GM21447 (cell line): ENCODE measurements around the gene ZER1.
"Not testable (repeated sequence)": the region's sequence is repeated elsewhere in the genome, so short reads cannot be mapped to it uniquely, and the experiment has no call there.

Experiments used
- ATAC-seq: cut with Tn5 transposase; IDR thresholded peaks from one replicate; pipeline ENCODE4 v1.9.1; 2021; ENCODE audit not compliant: unreplicated experiment

The ZER1 gene

GRCh38 chr9:128788445-128788844, 16.7 kb upstream of the ZER1 start:
- no peak for ATAC-seq

DNA sequence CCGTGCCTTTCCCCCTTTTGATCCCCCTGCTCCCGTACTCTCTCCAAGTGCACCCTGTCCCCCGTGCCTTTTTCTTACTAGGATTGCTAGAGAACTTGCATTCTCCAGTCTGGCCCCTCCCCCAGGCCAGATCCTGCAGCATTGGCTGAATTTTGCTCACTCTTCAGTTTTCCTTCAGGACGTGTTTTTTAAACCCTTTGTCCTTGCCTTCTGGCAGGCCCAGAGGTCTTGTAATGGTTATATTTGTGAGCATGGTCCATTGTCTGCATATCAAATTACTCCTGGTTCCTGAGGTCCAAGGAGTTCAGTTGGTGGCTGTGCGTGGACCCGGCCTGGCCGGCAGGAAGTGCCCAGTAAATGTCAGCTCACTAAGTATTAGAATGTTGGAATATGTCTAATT, 15.9 kb upstream of the ZER1 start:
- no peak for ATAC-seq

DNA sequence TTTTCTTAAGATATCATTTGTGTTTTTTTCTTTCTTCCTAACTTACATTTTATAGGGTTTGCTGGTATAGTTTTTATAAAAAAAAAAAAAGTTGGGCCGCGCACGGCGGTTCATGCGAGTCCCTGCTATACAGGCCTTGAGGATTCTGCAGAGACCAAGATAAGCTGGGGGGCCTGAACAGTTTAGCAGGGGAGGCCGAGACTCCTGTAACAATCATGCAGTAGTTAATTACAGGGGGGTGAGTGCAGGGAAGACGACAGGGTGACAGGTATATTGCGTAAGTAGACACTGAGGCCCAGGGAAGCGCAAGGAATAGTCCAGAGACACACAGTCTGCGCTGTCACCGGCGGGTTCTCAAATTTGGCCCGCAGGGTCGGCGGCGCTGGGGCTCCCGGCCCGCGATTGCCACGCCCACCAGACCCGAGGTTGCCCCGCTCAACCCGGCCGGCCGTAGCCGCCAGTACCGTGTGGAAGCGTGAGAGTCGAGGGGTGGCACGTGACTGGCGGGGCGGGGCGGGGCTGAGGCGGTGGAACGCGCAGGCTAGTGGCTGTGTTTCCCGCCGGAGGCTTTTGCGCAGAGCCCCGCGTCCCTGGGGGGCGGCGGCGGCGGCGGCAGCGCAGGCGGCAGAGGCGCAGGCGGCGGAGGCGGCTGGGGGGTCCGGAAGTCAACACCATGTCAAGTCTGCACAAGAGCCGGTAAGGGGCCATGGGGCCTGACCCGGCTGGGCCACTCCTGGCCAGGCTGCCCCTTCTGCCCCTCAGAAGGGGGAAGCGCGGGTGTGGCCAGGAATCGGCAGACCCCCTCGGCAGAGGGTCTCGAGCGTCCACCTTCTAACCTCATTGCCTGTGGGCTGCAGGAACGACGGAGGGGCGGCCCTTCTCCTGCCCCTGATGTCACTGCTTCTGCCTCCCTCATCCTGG, 15.2 kb upstream of the ZER1 start, which contains the start of gene TBC1D13:
TSS of gene TBC1D13 (plus strand) at position 573 of the 921 bp plus-strand sequence. CDS start at position 674, 101 bp downstream.
- ATAC-seq: peak; percentile 78

DNA sequence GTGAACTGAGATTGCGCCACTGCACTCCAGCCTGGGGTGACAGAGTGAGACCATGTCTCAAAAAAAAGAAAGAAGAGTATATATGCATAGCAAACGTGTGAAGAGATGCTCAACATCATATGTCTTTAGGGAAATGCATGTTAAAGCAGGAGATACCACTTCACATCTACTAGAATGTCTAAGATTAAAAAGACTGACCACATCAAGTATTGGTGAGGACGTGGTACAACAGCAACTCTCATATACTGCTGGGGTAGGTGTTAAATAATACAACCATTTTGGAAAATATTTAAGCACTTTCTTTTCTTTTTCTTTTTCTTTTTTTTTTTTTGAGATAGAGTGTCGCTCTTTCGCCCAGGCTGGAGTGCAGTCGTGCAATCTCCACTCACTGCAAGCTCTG, 13.7 kb upstream of the ZER1 start:
- no peak for ATAC-seq

GRCh38 chr9:128782669-128783068, 10.9 kb upstream of the ZER1 start:
- ATAC-seq: no peak

DNA sequence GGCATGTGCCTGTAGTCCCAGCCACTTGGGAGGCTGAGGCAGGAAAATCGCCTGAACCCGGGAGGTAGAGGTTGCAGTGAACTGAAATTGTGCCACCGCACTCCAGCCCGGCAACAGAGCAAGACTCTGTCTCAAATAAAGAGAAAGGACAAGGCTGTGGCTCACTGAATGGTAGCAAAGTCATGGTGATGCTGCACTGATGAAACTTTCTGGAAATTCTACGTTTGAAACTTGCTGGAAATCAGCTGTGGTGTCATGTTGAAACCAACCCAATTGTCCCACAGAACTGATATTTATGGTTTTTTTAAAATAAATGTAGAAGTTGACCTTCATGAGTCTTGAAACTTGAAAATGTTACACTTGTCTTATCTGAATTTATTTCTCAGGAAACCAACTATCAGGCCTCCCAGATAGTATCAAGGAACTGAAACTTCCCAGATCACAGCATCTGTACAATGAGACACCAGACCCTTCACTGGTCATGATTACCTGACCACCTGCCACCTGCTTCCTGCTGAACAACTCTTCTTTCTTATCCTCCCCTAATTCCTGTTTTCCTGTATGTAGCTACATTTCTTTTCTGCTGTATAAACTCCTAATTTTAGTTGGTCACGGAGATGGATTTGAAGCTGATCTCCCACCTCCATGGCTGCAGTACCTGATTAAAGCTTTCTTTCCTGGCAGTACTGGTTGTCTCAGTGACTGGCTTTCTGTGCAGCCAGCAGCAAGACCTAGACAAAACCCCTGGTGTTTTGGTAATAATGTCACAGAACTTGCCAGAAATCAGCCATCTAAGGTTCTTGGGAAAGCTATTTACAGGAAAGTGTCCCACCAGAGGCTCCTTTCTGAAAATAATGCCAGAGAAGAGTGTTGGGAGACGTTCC, 9.7 kb upstream of the ZER1 start:
- ATAC-seq: no peak

GRCh38 chr9:128780093-128780492, 8.4 kb upstream of the ZER1 start:
- ATAC-seq: not testable (repeated sequence)

DNA sequence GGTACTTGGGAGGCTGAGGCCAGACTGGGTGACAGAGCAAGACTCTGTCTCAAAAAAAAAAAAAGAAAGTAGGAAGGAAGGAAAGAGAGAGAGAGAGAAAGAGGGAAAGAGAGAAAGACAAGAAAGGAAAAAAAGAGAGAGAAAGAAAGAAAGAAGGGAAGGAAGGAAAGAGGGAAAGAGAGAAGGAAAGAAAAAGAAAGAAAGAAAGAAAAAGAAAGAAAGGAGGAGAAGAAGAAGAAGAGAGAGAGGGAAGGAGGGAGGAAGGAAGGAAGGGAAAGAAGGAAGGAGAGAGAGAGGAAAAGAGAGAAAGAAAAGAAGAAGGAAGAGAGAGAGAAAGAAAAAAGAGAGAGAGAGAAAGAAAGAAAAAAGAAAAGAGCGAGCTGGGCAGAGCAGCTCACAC, 3.1 kb upstream of the ZER1 start:
- no peak for ATAC-seq

DNA sequence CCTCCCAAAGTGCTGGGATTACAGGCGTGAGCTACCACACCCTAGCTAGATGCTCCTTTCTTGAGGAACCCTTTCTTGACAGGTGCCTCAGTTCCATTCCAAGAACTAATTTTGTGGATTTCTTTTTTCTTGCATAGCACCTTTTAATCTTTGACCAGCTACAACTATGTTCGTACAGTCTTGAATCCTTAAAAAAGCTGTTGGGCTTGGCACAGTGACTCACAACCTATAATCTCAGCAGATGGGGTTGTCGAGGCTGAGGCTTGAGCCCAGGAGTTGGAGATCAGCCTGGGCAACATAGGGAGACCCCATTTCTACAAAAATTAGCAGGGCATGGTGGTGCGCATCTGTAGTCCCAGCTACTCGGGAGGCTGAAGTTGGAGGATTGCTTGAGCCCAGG, 1.3 kb upstream of the ZER1 start:
- ATAC-seq: no peak

GRCh38 chr9:128771094-128771721, 519 bp downstream of the ZER1 start:
- ATAC-seq: peak; percentile 34

GRCh38 chr9:128770286-128771030, 1.3 kb downstream of the ZER1 start:
- no peak for ATAC-seq

GRCh38 chr9:128768606-128769005, 3.1 kb downstream of the ZER1 start:
- ATAC-seq: no peak

- ATAC-seq: no peak
Measured at GRCh38 chr9:128765499-128765898, 6.2 kb downstream of the ZER1 start.

DNA sequence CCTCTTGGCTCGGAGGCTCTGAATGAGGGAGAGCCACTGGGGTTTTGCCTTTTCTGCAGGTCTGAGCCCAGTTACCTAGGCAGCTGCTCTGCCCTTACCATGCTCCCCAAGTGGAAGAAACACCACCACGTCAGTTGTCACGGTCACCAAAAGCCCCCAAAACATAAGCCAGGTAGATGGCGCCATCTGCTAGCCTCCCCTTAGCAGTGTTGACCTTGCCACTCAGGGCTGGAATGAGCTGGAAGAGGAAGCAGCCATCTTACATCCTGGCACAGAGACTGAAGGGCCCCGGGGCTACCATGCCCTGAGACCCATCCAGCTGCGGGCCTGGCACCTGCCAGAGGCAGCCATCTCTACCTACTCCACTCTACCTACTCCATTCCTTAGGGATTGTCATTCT, 7.4 kb downstream of the ZER1 start:
- ATAC-seq: no peak

DNA sequence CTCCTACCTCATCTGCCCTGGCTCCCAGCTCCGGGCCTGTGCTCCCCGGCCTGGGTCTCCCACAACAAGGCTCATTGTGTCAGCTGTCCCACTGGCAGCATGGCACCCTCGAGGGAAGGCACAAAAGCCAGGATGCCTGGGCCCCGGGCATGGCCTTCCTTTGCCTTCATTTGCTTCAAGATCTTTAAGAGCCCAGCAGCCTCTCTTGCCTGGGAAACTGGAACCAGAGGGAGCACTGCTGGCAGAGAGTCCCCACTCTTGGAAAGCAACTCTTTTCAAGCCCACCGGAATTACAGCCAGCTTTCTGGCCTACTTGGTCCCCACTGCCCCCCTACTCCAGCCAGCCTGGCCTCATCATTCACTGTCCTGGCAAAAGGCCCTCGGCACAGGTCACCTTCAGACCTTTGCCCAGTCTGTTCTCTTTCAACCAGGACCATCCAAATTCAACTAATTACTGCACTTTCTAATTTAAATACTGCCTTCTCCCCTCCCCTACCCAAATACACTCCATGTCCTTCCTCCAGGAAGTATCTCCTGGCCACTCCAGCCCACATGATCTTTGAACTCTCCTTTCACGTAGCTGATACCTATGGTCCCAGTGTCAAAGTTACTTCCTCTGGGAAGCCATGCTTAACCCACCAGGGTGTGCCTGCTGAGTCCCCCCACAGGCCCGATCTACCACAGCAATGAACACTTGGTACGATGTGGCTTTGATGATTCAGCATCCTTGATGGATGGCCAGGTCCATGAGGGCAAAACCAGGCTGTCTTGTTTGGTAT, 8.9 kb downstream of the ZER1 start:
- ATAC-seq: no peak

DNA sequence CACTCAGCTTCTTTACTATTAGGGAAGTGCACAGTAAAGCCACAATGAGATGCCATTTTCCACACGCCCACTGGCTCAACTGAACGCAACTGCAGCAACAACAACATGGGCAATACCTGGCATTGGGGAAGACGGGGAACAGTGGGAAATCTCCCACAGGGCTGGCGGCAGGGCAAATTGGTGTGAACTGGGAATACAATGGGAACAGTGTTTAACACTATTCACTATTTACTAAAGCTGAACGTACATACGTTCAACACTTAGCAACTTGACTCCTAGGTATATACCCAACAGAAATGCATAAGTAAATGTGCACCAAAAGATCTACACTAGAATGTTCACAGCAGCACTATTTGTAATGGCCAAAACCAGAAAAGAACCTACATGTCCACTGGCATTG, 14.1 kb downstream of the ZER1 start:
- ATAC-seq: no peak

DNA sequence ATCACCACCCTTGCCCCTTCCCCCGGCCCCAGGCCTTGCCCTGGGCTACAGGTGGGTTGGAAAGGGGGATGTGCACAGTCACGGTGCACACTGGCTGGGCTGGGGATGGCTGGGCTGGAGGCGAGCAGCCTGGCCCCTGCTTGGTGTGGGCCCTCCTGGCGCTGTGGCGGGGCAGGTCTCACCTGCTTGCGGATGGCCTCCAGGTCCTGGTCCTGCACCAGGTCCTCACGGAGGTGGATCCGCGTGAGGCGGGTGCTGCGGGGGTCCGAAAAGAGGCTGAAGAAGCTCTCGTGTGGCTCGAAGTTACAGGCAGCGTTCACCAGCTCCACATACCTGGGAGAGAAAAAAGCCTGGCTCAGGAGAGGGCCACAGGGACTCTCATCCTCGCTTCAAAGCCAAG, 18.1 kb downstream of the ZER1 start:
- no peak for ATAC-seq

- ATAC-seq: no peak
Measured at GRCh38 chr9:128750926-128751595, 20.7 kb downstream of the ZER1 start.

GRCh38 chr9:128747241-128747640, 24.5 kb downstream of the ZER1 start:
- ATAC-seq: no peak
